ENCODE data around the gene C10orf120.

DNA sequence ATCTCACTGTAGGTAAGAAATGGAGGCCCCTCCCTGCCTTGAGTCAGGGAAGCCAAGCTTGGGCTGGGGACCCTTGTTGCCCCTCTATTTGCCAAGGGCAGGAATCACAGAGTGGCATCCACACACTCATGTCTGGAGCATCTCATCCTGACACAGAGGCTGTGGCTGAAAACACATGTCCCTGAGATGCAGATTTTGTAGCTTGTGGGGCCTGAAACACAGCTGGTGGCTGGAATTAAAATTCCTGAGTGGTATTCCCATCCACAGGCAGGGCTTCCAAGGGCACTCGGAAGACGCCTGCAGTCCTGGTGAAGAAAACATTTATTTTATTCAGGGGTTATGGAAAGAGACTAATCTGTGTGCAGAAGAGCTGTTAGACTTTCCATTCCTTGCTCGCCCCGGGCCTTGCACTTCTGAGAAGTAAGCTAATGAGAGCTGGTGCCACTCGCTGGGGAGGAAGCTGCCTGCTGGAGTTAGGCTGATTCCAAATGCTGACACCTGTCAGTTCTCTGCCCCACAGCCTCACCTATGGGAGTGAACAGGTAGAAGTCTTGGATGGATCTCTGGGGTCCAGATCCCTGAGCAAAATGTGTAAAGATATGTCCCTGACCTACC lies 36.0 kb downstream of the C10orf120 start:
- TF ChIP-seq FEZF1 (tag by site-specific recombination; IDR thresholded peaks at IDR 0.05) (no peak), ZNF10 (tag by site-specific recombination; IDR thresholded peaks at IDR 0.05) (no peak), ZNF585B (tag by site-specific recombination; IDR thresholded peaks at IDR 0.05) (no peak), SP2 (tag by site-specific recombination; IDR thresholded peaks at IDR 0.05) (no peak), ZNF16 (tag by site-specific recombination; IDR thresholded peaks at IDR 0.05; ENCODE audit: low read depth) (no peak), ZNF350 (tag by site-specific recombination; IDR thresholded peaks at IDR 0.05) (no peak)
- TF ChIP-seq, protein P1, sequence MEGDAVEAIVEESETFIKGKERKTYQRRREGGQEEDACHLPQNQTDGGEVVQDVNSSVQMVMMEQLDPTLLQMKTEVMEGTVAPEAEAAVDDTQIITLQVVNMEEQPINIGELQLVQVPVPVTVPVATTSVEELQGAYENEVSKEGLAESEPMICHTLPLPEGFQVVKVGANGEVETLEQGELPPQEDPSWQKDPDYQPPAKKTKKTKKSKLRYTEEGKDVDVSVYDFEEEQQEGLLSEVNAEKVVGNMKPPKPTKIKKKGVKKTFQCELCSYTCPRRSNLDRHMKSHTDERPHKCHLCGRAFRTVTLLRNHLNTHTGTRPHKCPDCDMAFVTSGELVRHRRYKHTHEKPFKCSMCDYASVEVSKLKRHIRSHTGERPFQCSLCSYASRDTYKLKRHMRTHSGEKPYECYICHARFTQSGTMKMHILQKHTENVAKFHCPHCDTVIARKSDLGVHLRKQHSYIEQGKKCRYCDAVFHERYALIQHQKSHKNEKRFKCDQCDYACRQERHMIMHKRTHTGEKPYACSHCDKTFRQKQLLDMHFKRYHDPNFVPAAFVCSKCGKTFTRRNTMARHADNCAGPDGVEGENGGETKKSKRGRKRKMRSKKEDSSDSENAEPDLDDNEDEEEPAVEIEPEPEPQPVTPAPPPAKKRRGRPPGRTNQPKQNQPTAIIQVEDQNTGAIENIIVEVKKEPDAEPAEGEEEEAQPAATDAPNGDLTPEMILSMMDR (tag by site-specific recombination; IDR thresholded peaks at IDR 0.05): no peak

Measured in HEK293 (cell line).